SK-N-SH treated with all-trans-retinoic acid at 6 μM for 48 hours (cell line): ENCODE results near the gene SBSN.

Experiments used
- ATAC-seq: fragments of 200-7000 bp; cut with Tn5 transposase; 3 replicates; pipeline ENCODE4 v1.9.1; 2020; ENCODE audit warnings: mild to moderate bottlenecking, moderate library complexity
- ARNTL ChIP-seq: fragments of 450-650 bp; formaldehyde crosslinking; IDR thresholded peaks from 2 replicates; pipeline ENCODE4 v1.5.0; 2020; ENCODE audit warnings: low read depth, mild to moderate bottlenecking, moderate library complexity, borderline replicate concordance
- BACH2 ChIP-seq: fragments of 250-450 bp; sonication (Bioruptor Pico); IDR thresholded peaks from 2 replicates; pipeline ENCODE4 v1.9.0; 2021; ENCODE audit warnings: mild to moderate bottlenecking, borderline replicate concordance
- CSDC2 ChIP-seq: fragments of 250-450 bp; sonication (Bioruptor Pico); IDR thresholded peaks from 2 replicates; pipeline ENCODE4 v1.5.0; 2020; ENCODE audit warnings: mild to moderate bottlenecking, moderate library complexity
- ESRRG ChIP-seq: fragments of 250-450 bp; sonication (Bioruptor Pico); IDR thresholded peaks from 2 replicates; pipeline ENCODE4 v1.6.1; 2021; ENCODE audit warnings: mild to moderate bottlenecking
- ISL1 ChIP-seq: fragments of 250-450 bp; sonication (Bioruptor Pico); IDR thresholded peaks from 2 replicates; pipeline ENCODE4 v2.1.2; 2022; ENCODE audit warnings: mild to moderate bottlenecking, moderate library complexity
- OSR1 ChIP-seq: fragments of 250-450 bp; sonication (Bioruptor Pico); IDR thresholded peaks from 2 replicates; pipeline ENCODE4 v1.8.0; 2022; ENCODE audit warnings: moderate library complexity, mild to moderate bottlenecking, inconsistent platforms
- RARB ChIP-seq: fragments of 250-450 bp; sonication (Bioruptor Pico); IDR thresholded peaks from 2 replicates; pipeline ENCODE4 v1.8.0; 2021; ENCODE audit warnings: mild to moderate bottlenecking, moderate library complexity
- SNAI2 ChIP-seq: fragments of 250-450 bp; sonication (Bioruptor Pico); IDR thresholded peaks from 2 replicates; pipeline ENCODE4 v1.5.0; 2020; ENCODE audit warnings: mild to moderate bottlenecking, moderate library complexity
- TCF4 ChIP-seq: fragments of 250-450 bp; sonication (Bioruptor Pico); IDR thresholded peaks from 2 replicates; pipeline ENCODE4 v1.8.0; 2021; ENCODE audit warnings: mild to moderate bottlenecking, moderate library complexity, borderline replicate concordance
- TOX ChIP-seq: fragments of 250-450 bp; sonication (Bioruptor Pico); IDR thresholded peaks from 2 replicates; pipeline ENCODE4 v1.8.0; 2021; ENCODE audit warnings: mild to moderate bottlenecking, moderate library complexity, borderline replicate concordance
- ZC3H10 ChIP-seq: fragments of 250-450 bp; sonication (Bioruptor Pico); IDR thresholded peaks from 2 replicates; pipeline ENCODE4 v1.5.1; 2021; ENCODE audit warnings: mild to moderate bottlenecking, moderate library complexity
- ZFP3 ChIP-seq: fragments of 250-450 bp; sonication (Bioruptor Pico); IDR thresholded peaks from 2 replicates; pipeline ENCODE4 v1.5.0; 2020; ENCODE audit warnings: mild to moderate bottlenecking, moderate library complexity
- ZFP30 ChIP-seq: fragments of 450-650 bp; formaldehyde crosslinking; IDR thresholded peaks from 2 replicates; pipeline ENCODE4 v1.5.0; 2022; ENCODE audit warnings: mild to moderate bottlenecking, moderate library complexity
- ZNF565 ChIP-seq: fragments of 450-650 bp; formaldehyde crosslinking; conservative IDR thresholded peaks from 2 replicates; pipeline ENCODE4 v1.5.0; 2020; ENCODE audit warnings: low read depth, mild to moderate bottlenecking, moderate library complexity
- ZNF8 ChIP-seq: fragments of 450-650 bp; formaldehyde crosslinking; IDR thresholded peaks from 2 replicates; pipeline ENCODE4 v1.5.0; 2020; ENCODE audit warnings: mild to moderate bottlenecking, moderate library complexity
- TF ChIP-seq, protein P1 (sequence below): fragments of 250-450 bp; sonication (Bioruptor Pico); IDR thresholded peaks from 2 replicates; pipeline ENCODE4 v1.8.0; 2021; ENCODE audit warnings: low read depth, mild to moderate bottlenecking, moderate library complexity, borderline replicate concordance
- TF ChIP-seq, protein P2 (sequence below): fragments of 250-450 bp; sonication (Bioruptor Pico); IDR thresholded peaks from 2 replicates; pipeline ENCODE4 v1.5.1; 2021; ENCODE audit warnings: mild to moderate bottlenecking, moderate library complexity
- TF ChIP-seq, protein P3 (sequence below): fragments of 250-450 bp; sonication (Bioruptor Pico); IDR thresholded peaks from 2 replicates; pipeline ENCODE4 v1.8.0; 2020; ENCODE audit warnings: mild to moderate bottlenecking, moderate library complexity, borderline replicate concordance

SBSN gene

DNA sequence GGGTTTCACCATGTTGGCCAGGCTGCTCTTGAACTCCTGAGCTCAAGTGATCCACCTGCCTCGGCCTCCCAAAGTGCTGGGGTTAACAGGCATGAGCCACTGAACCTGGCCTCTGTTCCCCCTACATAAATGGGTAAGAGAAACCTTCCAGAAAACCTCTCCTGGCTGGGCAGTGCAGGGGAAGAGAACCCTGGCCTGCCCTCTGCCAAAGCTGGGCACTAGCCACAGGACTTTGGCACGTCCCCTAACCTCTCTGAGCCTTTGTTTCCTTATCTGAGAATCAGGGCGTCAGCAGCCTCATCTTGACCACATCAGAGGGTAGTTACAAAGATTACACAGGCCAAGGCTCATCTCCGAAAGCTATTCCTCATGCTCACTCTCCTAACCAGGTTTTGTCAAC, 2.2 kb downstream of the SBSN start (continued):
- no peak for TF ChIP-seq TCF4
- TF ChIP-seq, protein P1, sequence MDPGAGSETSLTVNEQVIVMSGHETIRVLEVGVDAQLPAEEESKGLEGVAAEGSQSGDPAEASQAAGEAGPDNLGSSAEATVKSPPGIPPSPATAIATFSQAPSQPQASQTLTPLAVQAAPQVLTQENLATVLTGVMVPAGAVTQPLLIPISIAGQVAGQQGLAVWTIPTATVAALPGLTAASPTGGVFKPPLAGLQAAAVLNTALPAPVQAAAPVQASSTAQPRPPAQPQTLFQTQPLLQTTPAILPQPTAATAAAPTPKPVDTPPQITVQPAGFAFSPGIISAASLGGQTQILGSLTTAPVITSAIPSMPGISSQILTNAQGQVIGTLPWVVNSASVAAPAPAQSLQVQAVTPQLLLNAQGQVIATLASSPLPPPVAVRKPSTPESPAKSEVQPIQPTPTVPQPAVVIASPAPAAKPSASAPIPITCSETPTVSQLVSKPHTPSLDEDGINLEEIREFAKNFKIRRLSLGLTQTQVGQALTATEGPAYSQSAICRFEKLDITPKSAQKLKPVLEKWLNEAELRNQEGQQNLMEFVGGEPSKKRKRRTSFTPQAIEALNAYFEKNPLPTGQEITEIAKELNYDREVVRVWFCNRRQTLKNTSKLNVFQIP (CRISPR knock-in tag) = no peak
- no peak for TF ChIP-seq ZFP3 (CRISPR knock-in tag)
- no peak for TF ChIP-seq ARNTL (CRISPR knock-in tag)
- TF ChIP-seq OSR1 (CRISPR knock-in tag) = no peak
- no peak for TF ChIP-seq ZNF8
- no peak for TF ChIP-seq ZFP30

DNA sequence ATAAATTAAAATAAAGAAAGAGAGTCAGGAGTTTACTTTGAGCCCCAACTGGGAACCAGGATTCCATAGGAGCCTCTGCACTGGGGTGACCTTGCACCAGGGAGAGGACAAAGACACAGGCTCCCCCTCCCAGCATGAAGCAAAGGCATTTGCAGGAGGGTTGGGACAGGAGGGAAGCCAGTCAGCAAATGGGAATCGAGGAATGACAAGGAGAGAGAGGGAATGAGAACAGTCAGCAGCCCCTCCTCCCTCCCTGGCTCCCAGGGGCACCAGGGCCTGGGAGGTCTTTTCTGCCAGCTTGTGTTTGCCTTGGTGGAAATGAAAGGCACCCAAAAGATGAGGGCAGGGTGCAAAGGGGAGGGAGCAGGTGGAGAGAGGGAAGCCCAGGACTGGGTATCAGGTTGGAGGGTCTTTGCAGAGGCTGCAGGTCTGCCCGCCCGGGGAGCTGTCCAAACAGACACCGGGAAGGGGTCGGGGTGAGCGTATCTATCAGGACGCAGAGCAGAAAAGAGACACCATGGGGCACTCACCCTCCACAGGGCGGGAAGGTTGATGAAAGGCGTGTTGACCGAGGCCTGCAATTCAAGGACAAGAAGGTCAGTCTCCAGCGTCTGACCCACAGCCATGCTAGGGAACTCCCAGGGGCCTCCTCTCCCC, 3.8 kb downstream of the SBSN start:
- TF ChIP-seq TOX (CRISPR knock-in tag) (no peak), BACH2 (CRISPR knock-in tag) (no peak), ARNTL (CRISPR knock-in tag) (no peak), ZC3H10 (no peak), RARB (CRISPR knock-in tag) (no peak), OSR1 (CRISPR knock-in tag) (no peak)
- TF ChIP-seq, protein P2, sequence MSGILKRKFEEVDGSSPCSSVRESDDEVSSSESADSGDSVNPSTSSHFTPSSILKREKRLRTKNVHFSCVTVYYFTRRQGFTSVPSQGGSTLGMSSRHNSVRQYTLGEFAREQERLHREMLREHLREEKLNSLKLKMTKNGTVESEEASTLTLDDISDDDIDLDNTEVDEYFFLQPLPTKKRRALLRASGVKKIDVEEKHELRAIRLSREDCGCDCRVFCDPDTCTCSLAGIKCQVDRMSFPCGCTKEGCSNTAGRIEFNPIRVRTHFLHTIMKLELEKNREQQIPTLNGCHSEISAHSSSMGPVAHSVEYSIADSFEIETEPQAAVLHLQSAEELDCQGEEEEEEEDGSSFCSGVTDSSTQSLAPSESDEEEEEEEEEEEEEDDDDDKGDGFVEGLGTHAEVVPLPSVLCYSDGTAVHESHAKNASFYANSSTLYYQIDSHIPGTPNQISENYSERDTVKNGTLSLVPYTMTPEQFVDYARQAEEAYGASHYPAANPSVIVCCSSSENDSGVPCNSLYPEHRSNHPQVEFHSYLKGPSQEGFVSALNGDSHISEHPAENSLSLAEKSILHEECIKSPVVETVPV (CRISPR knock-in tag) = no peak
- TF ChIP-seq, protein P3, sequence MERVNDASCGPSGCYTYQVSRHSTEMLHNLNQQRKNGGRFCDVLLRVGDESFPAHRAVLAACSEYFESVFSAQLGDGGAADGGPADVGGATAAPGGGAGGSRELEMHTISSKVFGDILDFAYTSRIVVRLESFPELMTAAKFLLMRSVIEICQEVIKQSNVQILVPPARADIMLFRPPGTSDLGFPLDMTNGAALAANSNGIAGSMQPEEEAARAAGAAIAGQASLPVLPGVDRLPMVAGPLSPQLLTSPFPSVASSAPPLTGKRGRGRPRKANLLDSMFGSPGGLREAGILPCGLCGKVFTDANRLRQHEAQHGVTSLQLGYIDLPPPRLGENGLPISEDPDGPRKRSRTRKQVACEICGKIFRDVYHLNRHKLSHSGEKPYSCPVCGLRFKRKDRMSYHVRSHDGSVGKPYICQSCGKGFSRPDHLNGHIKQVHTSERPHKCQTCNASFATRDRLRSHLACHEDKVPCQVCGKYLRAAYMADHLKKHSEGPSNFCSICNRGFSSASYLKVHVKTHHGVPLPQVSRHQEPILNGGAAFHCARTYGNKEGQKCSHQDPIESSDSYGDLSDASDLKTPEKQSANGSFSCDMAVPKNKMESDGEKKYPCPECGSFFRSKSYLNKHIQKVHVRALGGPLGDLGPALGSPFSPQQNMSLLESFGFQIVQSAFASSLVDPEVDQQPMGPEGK = no peak
- no peak for ATAC-seq

DNA sequence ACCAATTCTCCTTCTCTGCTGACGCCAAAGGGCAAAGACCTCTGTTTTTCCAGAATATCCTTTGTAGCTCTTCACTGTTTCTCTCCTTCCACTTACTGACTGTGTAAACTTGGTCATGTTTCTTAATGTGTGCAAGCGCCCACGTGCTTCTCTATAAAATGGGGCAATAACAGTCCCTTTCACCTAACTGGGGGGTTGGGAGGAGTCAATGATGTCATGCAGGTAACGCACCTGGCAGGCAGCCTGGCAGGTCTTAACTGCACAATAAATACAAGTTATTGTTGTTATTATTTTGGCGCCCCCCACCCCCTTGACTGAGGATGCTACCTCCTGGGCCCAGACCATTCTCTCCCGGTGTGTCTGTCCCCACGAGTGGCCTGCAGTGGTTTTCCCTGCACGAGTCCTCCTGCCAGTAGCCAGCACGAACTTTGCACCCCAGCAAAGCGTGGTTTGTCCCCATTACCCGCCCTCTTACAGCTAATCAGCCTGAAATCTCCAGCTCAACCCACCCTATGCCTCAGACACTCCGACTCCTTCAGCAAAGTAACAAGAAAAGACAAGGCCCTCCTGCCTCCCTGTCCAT, 5.3 kb downstream of the SBSN start:
- no peak for ATAC-seq
- TF ChIP-seq SNAI2 (CRISPR knock-in tag) = no peak
- TF ChIP-seq, protein P3 = no peak
- no peak for TF ChIP-seq TCF4
- no peak for TF ChIP-seq ZNF8
- no peak for TF ChIP-seq ISL1 (CRISPR knock-in tag)
- TF ChIP-seq ARNTL (CRISPR knock-in tag) = no peak
- TF ChIP-seq OSR1 (CRISPR knock-in tag) = no peak
- TF ChIP-seq, protein P1 (CRISPR knock-in tag) = no peak
- TF ChIP-seq ZNF565 (CRISPR knock-in tag) = no peak
- no peak for TF ChIP-seq BACH2 (CRISPR knock-in tag)
- TF ChIP-seq ESRRG = no peak
- TF ChIP-seq CSDC2 (CRISPR knock-in tag) = no peak

DNA sequence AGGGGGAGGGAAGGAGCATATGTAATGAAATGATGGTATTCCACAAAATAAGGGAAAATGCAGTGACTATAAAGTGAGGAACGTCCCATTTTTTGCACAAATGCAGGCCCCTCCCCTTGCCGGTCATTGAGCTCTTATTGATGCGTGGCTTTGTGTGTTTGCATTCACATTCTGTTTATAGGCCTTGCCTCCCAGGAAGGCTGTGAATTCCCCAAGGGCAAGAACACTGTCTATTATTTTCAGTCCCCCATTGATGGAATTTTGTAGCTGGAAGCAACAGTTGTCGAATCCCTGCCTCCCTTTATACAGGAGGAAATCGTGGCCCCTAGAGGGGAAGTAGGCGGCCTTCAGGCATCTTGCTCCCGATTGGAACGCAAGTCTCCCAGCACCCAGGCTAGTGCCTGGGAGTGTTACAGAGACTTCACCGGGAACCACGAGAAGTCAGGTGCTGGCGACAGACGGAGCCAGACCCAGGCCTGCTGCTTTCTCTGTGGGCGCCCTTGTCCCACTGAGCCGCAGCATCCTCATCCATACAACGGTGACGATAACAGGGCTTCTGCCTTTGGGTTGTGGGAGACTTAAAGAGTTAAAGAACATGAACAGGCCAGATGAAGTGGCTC, 6.9 kb downstream of the SBSN start:
- TF ChIP-seq, protein P2 (CRISPR knock-in tag) = no peak
- TF ChIP-seq ZNF565 (CRISPR knock-in tag) (no peak), RARB (CRISPR knock-in tag) (no peak), CSDC2 (CRISPR knock-in tag) (no peak)
- TF ChIP-seq, protein P1 (CRISPR knock-in tag) = no peak
- no peak for ATAC-seq
